Measurements from ENCODE around the gene NBPF3.
"Not testable (repeated sequence)": the region's sequence is repeated elsewhere in the genome, so short reads cannot be mapped to it uniquely, and the experiment has no call there.

NBPF3 gene

GRCh38 chr1:21518774-21519455 is 79.0 kb downstream of the NBPF3 start:
- no peak for DNase-seq (ENCODE audit: low read depth in 2 of 2)

- DNase-seq (ENCODE audit: low read depth in 2 of 2), result not testable (repeated sequence)
Observed at GRCh38 chr1:21519486-21520070, 79.6 kb downstream of the NBPF3 start.

DNA sequence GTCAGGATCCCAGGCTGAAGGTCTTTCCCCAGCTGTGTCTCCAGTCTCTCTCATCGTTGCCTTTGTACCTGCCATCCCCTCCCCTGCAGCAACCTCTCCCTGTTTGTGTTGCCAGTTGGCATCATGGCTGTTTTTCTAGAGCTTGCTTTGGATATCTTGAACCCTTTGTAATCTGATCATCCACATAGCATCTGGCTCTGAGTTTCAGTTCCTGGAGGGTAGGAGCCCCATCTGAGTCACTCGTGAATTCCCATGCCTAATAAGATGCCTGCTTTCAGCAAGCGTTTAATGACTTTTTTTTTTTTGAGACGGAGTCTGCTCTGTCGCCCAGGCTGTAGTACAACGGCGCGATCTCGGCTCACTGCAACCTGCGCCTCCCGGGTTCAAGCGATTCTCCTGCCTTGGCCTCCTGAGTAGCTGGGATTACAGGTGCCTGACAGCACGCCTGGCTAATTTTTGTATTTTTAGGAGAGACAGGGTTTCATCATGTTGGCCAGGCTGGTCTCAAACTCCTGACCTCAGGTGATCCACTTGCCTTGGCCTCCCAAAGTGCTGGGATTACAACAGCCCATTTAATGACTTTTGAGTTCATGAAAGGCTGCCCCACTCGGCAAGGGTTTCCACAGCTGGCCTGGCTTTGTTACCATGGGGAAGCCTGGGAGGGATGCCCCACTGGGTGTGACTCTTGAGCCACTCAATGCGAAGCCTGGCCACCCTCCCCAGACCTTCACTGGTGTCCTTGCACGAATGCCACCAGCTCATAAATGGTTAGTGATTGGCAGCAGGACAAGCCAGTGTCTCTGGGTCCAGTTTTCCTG is 81.2 kb downstream of the NBPF3 start:
- DNase-seq (ENCODE audit: low read depth in 2 of 2), result no peak

DNA sequence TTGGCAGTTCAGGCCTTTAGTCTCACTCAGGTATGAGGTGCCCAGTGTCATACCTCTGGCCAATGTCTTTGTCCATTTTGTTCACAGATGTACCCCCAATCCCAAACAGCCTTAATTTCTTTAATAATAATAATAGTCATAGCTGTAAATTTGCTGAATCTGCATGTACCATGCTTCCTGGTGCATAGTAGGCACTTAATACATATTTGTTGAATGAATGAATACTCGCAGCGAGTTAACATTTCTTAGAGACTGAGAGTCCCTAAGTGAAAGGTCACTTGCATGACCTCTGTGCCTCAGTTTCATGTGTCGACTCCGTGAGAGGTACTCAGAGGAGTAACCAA is 81.8 kb downstream of the NBPF3 start:
- no peak for DNase-seq (ENCODE audit: low read depth in 2 of 2)

GRCh38 chr1:21522525-21523038 is 82.6 kb downstream of the NBPF3 start:
- DNase-seq (ENCODE audit: low read depth in 2 of 2), result no peak

- DNase-seq (ENCODE audit: low read depth in 2 of 2), result no peak
Observed at GRCh38 chr1:21523297-21523813, 83.4 kb downstream of the NBPF3 start.

- no peak for DNase-seq (ENCODE audit: low read depth in 2 of 2)
Observed at GRCh38 chr1:21524220-21524619, 84.3 kb downstream of the NBPF3 start.

- no peak for DNase-seq (ENCODE audit: low read depth in 2 of 2)
Observed at GRCh38 chr1:21524686-21525339, 84.9 kb downstream of the NBPF3 start.

DNA sequence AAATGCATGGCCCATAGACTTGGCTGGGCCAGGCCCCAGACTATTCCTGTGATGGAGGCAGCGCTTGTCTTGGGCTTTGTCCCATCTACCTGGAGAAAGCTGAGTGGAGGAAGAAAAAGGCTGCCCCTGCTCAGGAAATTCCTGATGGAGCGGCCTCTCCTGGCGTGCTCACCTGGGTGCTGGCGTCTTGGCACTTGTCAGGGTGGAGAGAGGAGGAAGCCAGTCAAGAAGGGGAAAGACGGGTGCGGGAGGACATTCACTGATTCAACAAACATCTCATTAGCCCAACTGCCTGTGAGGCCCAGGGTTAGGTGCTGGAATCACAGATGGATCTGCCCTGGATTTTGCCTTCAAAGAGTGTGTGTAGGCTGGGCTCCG is 85.4 kb downstream of the NBPF3 start:
- DNase-seq (ENCODE audit: low read depth in 2 of 2), result no peak

DNA sequence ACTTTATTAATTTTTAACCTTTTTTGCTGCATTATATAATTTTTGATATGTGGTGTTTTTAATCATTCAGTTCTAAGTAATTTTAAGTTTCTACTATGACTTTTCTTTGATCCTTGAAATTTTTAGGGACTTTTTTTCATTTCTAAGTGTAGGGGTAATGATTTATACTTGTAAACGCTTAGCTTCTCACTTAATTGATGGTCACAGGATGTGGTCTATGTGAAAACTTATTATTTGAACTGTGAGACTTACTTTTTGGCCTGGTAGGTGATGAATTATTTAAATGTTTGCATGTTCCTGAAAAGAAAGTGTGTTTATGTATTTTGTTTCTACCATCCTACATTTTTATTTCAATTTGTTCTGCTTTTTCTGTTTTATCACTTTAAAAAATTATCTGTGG is 86.5 kb downstream of the NBPF3 start:
- DNase-seq (ENCODE audit: low read depth in 2 of 2), result no peak

GRCh38 chr1:21530368-21531016 is 90.6 kb downstream of the NBPF3 start:
- no peak for DNase-seq (ENCODE audit: low read depth in 2 of 2)

GRCh38 chr1:21531241-21531640 is 91.3 kb downstream of the NBPF3 start:
- no peak for DNase-seq (ENCODE audit: low read depth in 2 of 2)

GRCh38 chr1:21532496-21532895 is 92.6 kb downstream of the NBPF3 start:
- no peak for DNase-seq (ENCODE audit: low read depth in 2 of 2)

- DNase-seq (ENCODE audit: low read depth in 2 of 2), result no peak
Observed at GRCh38 chr1:21532992-21533534, 93.1 kb downstream of the NBPF3 start.

DNA sequence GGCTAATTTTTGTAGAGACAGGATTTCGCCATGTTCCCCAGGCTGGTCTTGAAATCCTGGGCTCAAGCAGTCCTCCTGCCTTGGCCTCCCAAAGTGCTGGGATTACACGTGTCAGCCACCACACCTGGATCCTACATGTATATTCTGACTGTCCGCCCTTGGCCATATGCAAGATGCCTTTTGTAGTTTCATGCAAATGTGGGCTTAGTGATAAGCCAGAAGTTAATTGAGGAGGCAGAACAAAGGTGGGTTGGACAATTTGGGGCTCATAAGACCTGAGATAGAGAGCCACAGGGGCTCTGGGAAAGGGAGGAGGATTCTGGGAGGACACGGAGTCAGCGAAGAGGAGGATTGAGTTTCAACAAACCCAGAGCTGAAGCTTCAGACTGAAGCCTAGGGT is 94.2 kb downstream of the NBPF3 start:
- DNase-seq (ENCODE audit: low read depth in 2 of 2), result no peak
